ENCODE data around the gene LTBP1. TPM values are rescaled to one million over a fixed set of nuclear protein-coding genes. Genes with fewer than 3 reads are reported as not detected.
A peak's percentile ranks its signal among the peaks of the same experiment; 100 is the strongest.
"Not testable (repeated sequence)": the region's sequence is repeated elsewhere in the genome, so short reads cannot be mapped to it uniquely, and the experiment has no call there.

The LTBP1 gene
- total RNA-seq, 1 experiment from 2014 or later = 28.5 TPM

- H3K27ac Mint-ChIP-seq = peak overlapping the region in 1 of 3 experiments; percentile 40; a peak in 1 of 7 replicates
- H3K4me1 Mint-ChIP-seq = peaks cover 0 to 17% of the 10 kb centered on the region in 2 experiments; a peak in 2 of 4 replicates
These were observed 442.2 kb downstream of the LTBP1 start for GRCh38 chr2:33388996-33389395.

GRCh38 chr2:33389695-33390094, 442.9 kb downstream of the LTBP1 start:
- not testable (repeated sequence) for H2AK5ac ChIP-seq (ENCODE audit: insufficient read length, low read length)
- WGBS (ENCODE audit: extremely low coverage, insufficient read length, low lambda C conversion rate) = no CpG with 5 or more reads among the region's 6 CpGs

More at GRCh38 chr2:33388996-33389395, 442.2 kb downstream of the LTBP1 start:
- Histone ChIP-seq H2BK5ac (ENCODE audit: insufficient read length, low read length) (no peak overlapping the region), H2BK20ac (ENCODE audit: low read depth, low read length, poor library complexity, severe bottlenecking) (no peak overlapping the region), H3K27me3 (ENCODE audit: insufficient read depth, low read length) (no peaks in the 10 kb centered on the region), H3K4me1 (ENCODE audit: insufficient read depth, low read length) (no peaks in the 10 kb centered on the region), H3K4me2 (ENCODE audit: insufficient read depth, insufficient read length, low read length) (no peak overlapping the region), H3K23me2 (ENCODE audit: insufficient read length, low read depth, low read length, poor library complexity, severe bottlenecking) (no peaks in the 10 kb centered on the region), H3T11ph (ENCODE audit: low read length) (no peak overlapping the region), H2AK5ac (ENCODE audit: insufficient read length, low read length) (no peak overlapping the region), H4K20me1 (ENCODE audit: control insufficient read depth, insufficient read depth, insufficient read length) (no peaks in the 10 kb centered on the region), H4K5ac (ENCODE audit: insufficient read length, low read depth, low read length) (no peak overlapping the region), H2BK12ac (ENCODE audit: insufficient read length, low read depth, low read length) (no peak overlapping the region), H3K9me3 (ENCODE audit: control insufficient read depth, low read depth, low read length) (no peaks in the 10 kb centered on the region), H3K18ac (ENCODE audit: insufficient read length, low read depth, low read length) (no peak overlapping the region), H4K8ac (replicated peaks; ENCODE audit: insufficient read length, low read depth, low read length) (no peak overlapping the region), H3K9ac (ENCODE audit: extremely low read depth, insufficient read length, low read length) (no peak overlapping the region), H2AFZ (ENCODE audit: low read length) (no peak overlapping the region), H3K14ac (ENCODE audit: insufficient read depth, low read length) (no peak overlapping the region), H3K79me2 (ENCODE audit: insufficient read depth, low read length) (no peaks in the 10 kb centered on the region), H4K91ac (ENCODE audit: insufficient read length, low read depth, low read length) (no peak overlapping the region), H3K4ac (ENCODE audit: low read depth, low read length) (no peak overlapping the region), H3K79me1 (ENCODE audit: insufficient read depth, low read depth, low read length, poor library complexity, severe bottlenecking) (no peaks in the 10 kb centered on the region), H3K23ac (ENCODE audit: insufficient read length, low read depth, low read length) (no peak overlapping the region), H2BK120ac (ENCODE audit: low read depth, low read length, poor library complexity, severe bottlenecking) (no peak overlapping the region), H2BK15ac (ENCODE audit: low read depth, low read length) (no peak overlapping the region), H3K56ac (ENCODE audit: insufficient read length, low read depth, low read length) (no peak overlapping the region), H3K27ac (ENCODE audit: insufficient read length, low read depth, low read length) (no peak overlapping the region)
- no peak for TF ChIP-seq CTCF (conservative IDR thresholded peaks at IDR 0.05)
- peaks cover 0 to 3% (median 0%) of the 10 kb centered on the region in 3 experiments; a peak in 1 of 7 replicates for H3K36me3 Mint-ChIP-seq (ENCODE audit: insufficient read depth in 1 of 3, low read depth in 3 of 3)
- no peaks in the 10 kb centered on the region; a peak in 1 of 5 replicates for H3K9me3 Mint-ChIP-seq
- H3K4me3 Mint-ChIP-seq = no peak overlapping the region
- DNase-seq = no peak
- WGBS (ENCODE audit: extremely low coverage, insufficient read length, low lambda C conversion rate) = no CpG with 5 or more reads among the region's 14 CpGs
- no peaks in the 10 kb centered on the region for H3K27me3 Mint-ChIP-seq (ENCODE audit: low read depth)

More at GRCh38 chr2:33389695-33390094, 442.9 kb downstream of the LTBP1 start:
- H3K27ac Mint-ChIP-seq; H2BK20ac ChIP-seq (ENCODE audit: low read depth, low read length, poor library complexity, severe bottlenecking); H3K79me2 ChIP-seq (ENCODE audit: insufficient read depth, low read length); H3K27me3 Mint-ChIP-seq (ENCODE audit: low read depth); H3K4me1 ChIP-seq (ENCODE audit: insufficient read depth, low read length); H3K23ac ChIP-seq (ENCODE audit: insufficient read length, low read depth, low read length); H2BK120ac ChIP-seq (ENCODE audit: low read depth, low read length, poor library complexity, severe bottlenecking); H2AFZ ChIP-seq (ENCODE audit: low read length); H2BK12ac ChIP-seq (ENCODE audit: insufficient read length, low read depth, low read length); H3K27ac ChIP-seq (ENCODE audit: insufficient read length, low read depth, low read length); H3K79me1 ChIP-seq (ENCODE audit: insufficient read depth, low read depth, low read length, poor library complexity, severe bottlenecking); H4K91ac ChIP-seq (ENCODE audit: insufficient read length, low read depth, low read length); H4K20me1 ChIP-seq (ENCODE audit: control insufficient read depth, insufficient read depth, insufficient read length); H3K4ac ChIP-seq (ENCODE audit: low read depth, low read length); H3K14ac ChIP-seq (ENCODE audit: insufficient read depth, low read length); H3K4me2 ChIP-seq (ENCODE audit: insufficient read depth, insufficient read length, low read length); H3K9me3 ChIP-seq (ENCODE audit: control insufficient read depth, low read depth, low read length); H3T11ph ChIP-seq (ENCODE audit: low read length); H3K36me3 Mint-ChIP-seq (ENCODE audit: insufficient read depth in 1 of 3, low read depth in 3 of 3); H4K5ac ChIP-seq (ENCODE audit: insufficient read length, low read depth, low read length); H3K9ac ChIP-seq (ENCODE audit: extremely low read depth, insufficient read length, low read length); H2BK15ac ChIP-seq (ENCODE audit: low read depth, low read length); H3K27me3 ChIP-seq (ENCODE audit: insufficient read depth, low read length); H3K18ac ChIP-seq (ENCODE audit: insufficient read length, low read depth, low read length); H3K4me3 Mint-ChIP-seq; H2BK5ac ChIP-seq (ENCODE audit: insufficient read length, low read length); DNase-seq; H3K9me3 Mint-ChIP-seq; H4K8ac ChIP-seq (replicated peaks; ENCODE audit: insufficient read length, low read depth, low read length); H3K56ac ChIP-seq (ENCODE audit: insufficient read length, low read depth, low read length); H3K23me2 ChIP-seq (ENCODE audit: insufficient read length, low read depth, low read length, poor library complexity, severe bottlenecking): not testable (repeated sequence)
- peaks cover 0 to 12% of the 10 kb centered on the region in 2 experiments; a peak in 2 of 4 replicates for H3K4me1 Mint-ChIP-seq
